ENCODE measurements around the gene NPY4R.
"Not testable (repeated sequence)": the region's sequence is repeated elsewhere in the genome, so short reads cannot be mapped to it uniquely, and the experiment has no call there.

Gene NPY4R, protein sequence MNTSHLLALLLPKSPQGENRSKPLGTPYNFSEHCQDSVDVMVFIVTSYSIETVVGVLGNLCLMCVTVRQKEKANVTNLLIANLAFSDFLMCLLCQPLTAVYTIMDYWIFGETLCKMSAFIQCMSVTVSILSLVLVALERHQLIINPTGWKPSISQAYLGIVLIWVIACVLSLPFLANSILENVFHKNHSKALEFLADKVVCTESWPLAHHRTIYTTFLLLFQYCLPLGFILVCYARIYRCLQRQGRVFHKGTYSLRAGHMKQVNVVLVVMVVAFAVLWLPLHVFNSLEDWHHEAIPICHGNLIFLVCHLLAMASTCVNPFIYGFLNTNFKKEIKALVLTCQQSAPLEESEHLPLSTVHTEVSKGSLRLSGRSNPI

DNA sequence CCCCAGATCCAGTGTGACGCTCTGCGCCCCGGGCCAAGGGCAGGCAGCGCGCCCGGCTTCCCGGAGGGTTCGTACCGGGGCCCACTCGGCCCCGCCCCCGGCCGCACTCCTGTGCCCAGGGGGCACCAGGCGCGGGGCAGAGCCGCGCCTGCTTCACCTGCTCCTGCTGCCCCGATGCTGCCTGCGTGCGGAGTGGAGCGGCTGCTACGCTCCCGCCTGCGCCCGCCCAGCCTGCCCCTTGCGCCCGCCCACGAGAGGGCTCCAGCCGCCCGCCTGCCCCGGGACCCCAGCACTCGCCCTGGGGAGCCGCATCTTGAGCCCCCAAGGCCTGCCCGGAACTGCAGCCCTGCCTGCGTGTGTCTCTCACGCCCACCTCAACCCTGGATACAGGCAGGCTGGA lies at the start of gene NPY4R:
NPY4R (minus strand) TSS at position 194 of the 400 bp plus-strand sequence. CDS start 3,323 bp downstream, outside the sequence.
- DNase-seq, result not testable (repeated sequence)

DNA sequence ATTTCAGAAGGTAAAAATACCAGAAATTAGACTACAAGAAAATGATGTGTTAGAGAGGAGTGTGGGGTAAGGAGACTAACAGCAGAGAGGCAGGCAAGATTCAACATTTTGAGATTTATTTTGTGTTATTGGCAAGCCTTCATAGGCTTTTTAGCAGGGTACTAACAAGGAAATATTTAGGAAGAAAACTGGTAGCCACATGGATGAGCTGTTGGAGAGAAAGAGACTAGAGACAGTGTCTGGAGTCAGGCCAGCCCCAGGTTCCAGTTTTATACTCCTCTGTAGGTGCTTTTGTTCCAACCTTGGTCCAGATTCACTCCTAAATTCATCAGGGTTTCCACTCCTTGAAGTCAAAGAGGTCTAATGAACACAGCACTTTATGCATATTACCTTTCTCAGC lies 49.6 kb upstream of the NPY4R start:
- DNase-seq, result no peak

DNA sequence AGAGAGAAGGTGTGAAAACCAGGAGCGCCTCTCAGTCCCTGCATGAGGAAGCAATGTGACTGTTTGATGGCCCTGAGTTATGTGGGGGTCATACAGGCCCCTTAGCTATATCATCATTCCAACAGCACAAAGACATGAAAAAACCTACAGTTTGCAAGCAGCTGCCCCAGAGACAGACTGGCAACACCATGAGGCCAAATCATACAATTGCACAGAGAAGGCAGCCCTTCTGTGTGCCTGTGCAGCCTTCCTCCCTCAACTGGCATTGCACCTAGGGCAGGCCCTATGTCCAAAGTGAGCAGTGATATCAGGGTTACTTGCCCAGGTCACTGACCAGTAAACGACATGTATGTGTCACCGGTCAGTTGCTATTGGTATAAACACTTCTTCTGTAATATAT lies 49.1 kb upstream of the NPY4R start:
- DNase-seq, result no peak

DNA sequence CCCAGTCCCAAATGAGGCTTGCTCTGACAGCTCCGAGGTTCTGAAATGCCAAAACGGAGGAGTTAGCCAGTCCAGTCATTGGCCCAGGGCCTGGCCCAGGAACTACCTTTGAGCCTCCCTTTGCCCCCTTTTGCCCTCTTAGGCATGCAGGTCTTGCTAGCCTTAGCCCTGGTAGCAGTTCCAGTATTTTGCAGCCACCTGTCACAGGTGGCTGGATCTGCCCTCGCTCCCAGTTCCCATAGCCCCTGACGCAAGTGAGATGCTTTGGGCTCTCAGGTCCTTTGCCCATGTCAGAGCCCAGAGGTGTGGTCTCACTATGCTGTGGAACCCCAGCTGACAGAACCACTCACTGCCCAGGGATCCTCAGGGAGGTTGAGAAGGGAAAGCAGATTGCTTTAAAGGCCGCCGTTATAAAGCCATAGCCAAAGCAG lies 48.7 kb upstream of the NPY4R start:
- no peak for DNase-seq

DNA sequence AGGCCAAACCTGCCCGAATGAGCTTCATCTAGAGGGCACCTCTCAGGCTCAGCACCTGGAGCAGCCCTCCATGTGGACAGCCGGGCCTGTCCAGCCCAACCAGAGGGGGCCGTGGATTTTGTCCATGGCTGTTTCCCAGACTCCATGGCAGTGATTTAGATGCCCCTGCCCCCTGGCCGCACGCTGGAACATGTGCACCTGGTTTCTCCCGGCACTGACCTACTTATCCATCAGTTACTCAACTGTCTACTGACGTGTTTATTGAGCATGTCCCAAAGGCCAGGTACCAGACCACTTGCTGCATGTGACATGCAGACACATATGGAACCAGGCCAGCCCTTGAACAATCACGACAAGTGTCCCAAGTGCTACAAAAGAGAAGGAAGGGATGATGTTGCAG lies 47.6 kb upstream of the NPY4R start:
- DNase-seq, result not testable (repeated sequence)

DNA sequence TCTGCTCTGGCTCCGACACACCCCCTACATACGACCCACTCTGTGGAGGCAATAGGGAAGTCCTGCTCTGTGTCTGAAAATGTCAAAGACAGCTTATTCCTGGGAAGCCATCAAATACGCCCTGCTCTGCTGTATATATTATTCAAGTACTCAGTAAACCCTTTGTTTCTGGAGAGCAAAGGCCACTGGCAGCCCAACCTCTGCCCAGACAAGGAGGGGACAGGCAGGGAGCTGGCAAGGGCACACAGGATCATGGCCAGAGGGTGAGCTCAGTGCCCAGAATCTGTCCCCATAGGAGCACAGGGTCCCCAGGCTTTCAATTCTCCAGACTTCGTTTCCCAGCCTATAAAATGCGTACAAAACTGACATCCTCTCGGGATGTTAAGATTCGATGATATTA lies 47.0 kb upstream of the NPY4R start:
- not testable (repeated sequence) for DNase-seq

DNA sequence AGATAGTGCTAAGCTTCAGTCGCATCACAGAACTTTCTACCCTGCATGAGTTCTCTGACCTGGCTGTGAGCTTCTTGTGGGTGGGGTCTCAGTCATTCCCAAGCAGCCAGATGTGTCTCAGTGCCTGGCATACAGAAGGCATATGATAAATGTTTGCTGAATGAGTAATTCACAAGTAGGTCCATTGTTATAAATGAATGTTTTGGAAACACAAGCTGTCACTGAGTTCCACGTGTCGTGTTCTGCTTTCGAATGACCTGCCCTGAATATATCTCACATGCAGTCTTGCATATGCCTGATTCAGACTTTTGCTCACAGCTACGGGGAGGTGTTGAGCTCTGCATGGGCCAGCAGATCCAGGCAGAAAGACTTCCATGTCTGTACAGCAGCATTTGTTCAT lies 46.2 kb upstream of the NPY4R start:
- not testable (repeated sequence) for DNase-seq

DNA sequence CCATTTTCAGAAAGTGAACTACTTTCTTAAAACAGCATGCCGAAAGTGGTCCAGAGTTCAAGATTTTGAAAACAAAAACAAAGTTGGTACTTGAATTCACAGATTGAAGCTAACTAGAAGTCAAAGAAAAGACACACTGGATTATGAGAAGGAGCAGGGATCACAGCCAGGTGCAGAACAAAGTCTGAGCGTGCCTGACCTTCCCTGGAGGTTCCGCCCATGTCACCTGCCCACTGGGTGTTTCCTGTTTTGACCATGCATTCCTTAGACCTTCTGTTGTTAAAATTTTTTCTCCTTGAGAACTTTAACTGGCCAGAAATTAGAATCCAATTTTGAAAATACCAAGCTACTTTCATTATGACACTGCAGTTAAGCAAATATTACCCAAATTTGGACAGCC lies 34.2 kb upstream of the NPY4R start:
- not testable (repeated sequence) for DNase-seq

DNA sequence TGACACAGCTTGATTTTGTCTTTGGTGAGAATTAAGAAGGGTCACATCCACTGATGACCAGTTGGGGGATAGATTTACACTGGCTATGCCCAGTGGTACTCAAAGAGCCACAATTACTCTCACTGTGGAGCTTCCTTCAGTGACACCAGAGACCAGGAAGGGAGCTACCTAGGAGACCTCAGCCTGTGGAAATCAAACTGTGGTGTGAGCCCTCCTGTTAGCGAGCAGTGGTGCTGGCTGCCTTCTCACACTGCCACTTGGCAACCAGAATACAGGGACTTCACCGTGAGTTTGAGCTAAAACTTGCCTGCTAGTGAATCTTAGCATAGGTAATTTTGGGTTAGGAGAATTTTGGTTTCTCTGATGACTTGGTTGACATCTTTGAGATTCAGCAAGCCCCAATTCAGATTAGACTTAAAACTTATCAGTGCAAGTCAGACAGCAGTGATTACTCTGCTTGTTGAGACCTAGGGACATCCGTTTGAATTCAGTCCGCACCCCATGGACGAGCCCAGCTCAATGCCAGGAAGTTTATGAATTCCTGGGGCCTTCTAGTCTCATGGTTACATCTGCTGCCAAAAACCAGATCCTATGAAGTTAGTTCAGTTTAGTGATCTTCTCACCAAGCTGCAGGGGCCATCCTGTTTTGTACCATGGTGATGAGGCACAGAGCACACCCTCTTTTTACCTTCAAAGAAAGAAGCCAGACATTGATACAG lies 33.4 kb upstream of the NPY4R start:
- not testable (repeated sequence) for DNase-seq

DNA sequence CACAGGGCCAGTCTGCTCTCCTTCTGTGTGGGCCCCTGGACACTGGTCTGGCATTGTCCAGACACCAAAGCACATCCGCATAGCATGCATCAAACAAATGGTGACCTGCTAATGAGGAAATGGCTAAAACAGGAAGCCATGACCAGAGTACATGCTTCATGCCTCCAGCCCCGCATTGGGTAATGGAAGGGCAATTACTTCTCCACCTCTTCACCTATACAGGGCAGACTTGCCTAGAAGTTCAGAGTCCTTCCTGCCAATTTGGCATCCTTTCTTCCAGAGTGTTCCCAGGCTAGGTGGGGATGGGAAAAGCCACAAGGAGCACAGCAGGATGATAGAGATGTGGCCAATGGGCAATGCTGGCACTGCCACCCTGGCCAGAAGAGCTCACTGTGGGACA lies 32.1 kb upstream of the NPY4R start:
- not testable (repeated sequence) for DNase-seq

DNA sequence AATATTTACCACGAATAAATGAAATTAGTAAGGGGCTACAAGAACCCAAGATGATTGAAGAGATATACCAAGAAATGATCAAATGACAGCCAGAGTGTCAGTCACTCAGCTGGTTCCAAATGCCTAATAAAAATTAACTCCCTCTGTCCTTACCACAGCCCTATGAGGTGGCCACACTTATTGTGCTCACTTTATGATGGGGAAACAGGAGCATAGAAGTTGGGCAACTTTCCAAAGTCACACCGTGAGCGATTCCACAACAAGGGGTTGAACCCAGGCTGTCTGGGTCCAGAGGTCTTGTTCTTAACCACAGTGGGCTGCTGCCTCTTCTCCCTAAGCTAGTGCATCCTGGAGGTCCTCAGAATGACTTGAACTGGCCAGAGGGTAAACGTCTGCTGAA lies 31.6 kb upstream of the NPY4R start:
- DNase-seq, result not testable (repeated sequence)

DNA sequence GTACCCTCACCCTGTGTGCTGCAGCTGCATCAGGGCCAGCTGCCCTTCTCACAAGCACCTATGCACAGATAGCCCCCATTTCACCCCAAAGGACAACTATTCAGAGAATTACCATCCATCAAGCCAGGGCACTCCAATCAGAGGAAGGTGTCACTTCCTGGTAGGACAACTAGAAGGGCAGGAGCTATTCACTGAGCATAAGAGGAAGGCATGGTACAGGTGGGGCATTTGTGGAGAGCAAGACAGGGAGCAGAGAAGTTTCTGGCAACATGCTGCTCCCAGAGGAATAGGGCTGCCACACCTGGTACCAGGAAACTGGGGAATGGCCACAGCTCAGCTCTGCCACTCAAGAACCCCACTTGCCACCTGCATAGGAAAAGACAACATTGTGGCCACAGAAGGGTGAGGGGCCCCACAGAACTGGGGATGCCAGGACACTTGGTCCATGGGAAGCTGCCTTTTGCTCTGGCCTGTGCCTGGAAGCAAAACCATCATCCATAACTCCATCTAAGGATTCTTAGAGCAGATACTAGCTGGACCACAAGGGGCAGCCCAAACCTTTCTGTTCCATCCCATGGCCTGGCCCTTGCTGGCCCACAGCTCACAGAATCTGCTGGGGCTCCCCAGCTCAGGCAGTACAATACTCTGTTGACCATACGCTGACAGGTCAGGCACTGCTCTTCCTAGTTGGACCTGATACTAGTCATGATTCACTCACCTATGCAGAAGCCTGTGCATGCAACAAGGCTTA lies 25.8 kb upstream of the NPY4R start:
- DNase-seq, result not testable (repeated sequence)

DNA sequence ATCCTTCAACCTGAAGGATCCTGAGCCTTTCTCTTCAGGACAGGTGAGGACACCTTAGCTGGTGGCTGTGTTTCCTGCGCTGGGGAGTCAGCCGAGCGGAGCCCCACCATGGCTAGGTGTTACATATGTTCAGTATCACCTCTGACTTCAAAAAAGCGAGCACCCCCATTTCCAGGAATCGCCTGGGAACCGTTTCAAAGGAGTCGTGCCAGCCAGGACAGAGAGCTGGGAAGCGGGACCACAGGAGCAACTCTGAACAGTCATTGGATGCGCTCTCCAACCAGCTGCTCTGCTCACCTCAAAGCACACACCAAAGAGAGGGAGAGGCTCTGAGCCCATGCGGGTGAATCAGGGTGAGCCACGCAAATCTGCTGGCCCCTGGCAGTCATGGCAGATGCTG lies 24.5 kb upstream of the NPY4R start:
- not testable (repeated sequence) for DNase-seq

DNA sequence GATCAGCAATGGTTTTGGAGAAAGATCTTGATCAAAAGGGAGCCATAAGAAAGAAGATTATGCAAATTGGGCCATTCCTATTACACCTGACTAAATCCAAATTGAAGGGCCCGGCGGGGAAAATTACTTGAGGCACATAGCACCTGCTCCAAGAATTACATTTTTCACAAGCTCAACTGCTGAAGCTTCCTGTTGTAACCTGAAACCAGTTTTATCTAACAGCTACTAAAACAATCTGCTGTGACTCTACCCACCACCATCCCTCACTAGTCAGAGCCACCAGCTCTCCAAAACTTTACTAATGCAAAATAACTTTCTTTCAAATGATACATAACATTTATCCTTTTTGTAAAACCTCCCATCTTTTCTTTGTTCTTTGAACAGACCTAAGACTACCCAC lies 20.7 kb upstream of the NPY4R start:
- not testable (repeated sequence) for DNase-seq

DNA sequence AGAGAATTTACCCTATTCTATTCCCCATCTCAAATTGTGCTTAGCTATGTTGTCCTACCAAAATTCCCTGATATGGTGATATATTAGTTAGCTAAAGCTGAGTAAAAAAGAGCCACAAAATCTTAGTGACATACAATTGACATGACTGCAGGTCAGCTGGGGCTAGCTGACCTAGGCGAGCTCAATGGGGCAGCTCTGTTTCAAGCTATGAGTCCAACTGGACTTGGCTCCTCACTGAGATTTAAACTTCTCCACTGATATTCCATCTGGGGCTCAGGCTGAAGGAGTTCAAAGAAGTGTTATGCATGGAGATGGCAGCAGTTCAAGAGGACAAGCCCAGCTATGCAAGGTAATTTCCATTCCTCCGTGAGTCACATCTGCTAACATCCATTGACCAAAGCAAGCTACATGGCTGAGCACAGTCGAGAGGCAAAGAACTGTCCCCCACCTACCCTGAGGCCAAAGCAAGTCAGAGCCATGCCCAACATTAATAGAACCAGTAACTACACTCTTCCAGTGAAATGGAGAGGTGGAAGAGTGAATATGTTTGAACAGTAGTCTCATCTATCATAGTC lies 9.1 kb upstream of the NPY4R start:
- not testable (repeated sequence) for DNase-seq

DNA sequence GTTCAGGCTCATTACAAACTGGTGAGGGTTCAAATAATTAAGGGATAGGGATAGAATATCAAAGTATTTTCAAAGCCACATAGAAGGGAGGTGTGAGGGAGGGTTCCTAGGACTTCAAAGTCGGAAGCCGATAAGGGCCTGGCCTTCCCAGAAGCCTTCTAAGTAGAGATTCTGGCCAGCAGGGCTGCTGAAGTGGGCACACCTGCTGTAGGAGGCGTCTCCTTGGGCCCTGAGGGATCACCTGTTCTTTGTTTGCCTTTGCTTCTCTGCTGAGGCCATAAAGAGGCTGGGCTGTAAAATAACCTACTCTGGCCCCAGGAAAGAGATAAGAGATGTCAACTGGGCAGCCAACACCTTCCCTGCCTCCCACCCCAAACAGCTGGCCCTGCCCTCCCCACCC lies 8.0 kb upstream of the NPY4R start:
- not testable (repeated sequence) for DNase-seq

DNA sequence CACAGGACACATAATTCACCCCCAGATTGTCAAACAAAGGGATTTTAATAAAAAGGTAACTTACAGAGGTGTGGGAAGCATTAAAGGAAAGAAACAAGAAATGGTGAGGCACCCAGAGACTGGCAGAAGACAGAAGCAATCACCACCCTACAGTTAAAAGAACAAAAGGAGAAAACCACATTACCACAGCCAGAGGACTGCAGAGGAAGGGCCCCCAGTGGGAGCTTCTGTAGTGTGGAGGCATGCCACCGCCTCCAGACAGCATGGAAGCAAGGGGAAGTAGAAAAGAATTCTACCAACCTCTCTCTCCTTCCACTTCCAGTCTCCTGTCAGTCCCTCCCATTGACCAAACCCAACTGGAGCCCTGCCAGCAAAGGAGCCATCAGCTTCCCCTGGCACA lies 4.4 kb upstream of the NPY4R start:
- DNase-seq, result not testable (repeated sequence)

DNA sequence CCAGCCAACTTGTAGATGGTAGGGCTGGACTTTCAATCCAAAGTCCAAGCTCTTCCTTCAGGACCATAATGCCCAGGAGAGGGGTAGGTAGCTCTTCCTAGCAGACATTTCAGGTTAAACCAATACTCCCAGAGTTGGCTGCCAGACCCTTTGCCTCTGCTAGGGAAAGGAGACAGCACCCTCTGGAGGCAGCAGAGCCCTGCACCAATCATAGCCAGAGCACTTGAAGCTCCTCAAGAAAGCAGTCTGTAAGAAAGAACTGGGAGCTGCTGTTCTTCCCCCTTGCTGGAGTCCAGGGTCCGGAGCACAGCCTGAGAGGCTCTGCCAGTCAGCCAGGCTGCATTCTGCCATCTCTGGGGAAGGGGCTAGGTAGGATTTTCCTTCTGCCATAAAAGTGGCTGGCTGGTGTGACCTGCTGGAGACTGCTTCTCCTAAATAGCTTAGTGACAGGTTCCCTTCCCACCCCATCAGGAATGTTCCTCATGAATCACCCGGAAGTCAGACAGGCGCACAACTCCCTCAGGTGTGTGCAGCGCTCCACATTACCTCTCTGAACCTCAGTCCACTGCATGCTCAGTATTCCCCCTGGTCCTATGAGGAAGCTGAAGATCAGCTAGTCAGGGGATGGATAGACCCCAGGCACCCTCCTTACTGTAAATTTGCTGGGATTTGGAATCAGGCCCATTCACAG lies 2.5 kb upstream of the NPY4R start:
- DNase-seq, result not testable (repeated sequence)

DNA sequence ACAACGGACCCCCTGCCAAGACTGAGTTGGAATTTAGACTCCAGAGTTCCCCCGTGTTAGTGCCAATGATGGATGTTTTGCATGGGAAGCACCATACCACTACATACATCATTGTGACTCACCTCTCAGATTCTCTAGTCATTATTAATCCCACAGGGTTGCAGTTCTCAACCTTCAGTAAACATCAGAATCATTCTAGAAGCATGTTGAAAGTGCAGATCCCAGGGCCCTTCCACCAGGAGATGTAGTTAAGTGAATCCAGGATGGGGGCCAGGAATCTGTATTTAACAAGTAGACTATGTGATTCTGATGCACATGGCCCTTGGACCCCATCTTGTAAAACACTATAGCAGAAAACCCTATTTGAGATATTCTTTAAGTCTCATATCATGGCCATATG lies 2.1 kb downstream of the NPY4R start:
- not testable (repeated sequence) for DNase-seq

DNA sequence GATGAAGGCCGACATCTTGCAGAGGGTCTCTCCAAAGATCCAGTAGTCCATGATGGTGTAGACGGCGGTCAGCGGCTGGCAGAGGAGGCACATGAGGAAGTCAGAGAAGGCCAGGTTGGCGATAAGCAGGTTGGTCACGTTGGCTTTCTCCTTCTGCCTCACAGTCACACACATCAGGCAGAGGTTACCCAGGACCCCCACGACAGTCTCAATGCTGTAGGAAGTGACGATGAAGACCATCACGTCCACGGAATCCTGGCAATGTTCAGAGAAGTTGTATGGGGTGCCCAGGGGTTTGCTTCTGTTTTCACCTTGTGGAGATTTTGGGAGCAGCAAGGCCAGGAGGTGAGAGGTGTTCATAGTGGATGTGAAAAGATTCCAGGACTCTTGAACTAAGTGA lies 3.5 kb downstream of the NPY4R start:
- not testable (repeated sequence) for DNase-seq

DNA sequence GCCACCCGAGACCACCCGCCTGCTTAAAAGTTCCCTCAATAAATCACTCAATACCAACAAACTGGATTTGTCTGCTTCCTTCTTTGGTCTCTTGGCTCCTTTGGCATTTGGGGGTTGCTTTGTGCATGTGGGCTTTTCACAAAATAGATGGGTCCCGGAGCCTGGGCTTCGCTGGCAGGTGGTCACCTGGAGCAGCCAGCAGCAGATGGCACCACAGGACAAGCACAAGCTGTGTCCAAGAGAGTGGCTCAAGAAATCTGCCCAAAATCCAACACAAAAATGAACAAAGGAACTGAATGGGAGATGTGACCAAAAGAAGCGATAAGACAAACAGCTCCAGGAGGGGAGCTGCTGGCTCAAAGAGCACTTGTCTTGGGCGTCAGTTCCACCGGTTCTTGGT lies 6.2 kb downstream of the NPY4R start:
- not testable (repeated sequence) for DNase-seq

DNA sequence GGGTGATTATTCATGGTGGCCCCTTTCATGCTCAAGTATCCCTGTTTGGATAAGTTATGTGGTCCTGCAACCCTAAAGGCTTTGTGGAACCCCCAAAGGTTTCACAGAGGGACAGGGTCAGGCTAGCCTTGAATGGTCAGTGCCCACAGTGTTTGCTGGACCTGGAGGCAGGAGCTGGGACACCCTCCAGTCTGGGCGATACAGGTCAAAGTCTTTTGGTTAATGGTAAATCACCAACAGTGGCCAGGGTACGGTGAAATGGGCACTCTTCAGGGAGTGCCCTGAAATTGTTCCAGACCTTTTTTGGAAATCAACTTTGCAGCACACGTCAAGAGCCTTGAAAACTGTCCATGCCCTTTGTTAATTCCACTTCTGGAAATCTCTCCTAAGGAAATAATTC lies 8.7 kb downstream of the NPY4R start:
- not testable (repeated sequence) for DNase-seq
